Measurements from ENCODE around the gene GPHB5. TPM values are rescaled to one million over a fixed set of nuclear protein-coding genes. Genes with fewer than 3 reads are reported as not detected.
"Not testable (repeated sequence)": the region's sequence is repeated elsewhere in the genome, so short reads cannot be mapped to it uniquely, and the experiment has no call there.

The GPHB5 gene
- total RNA-seq, 4 donors from 2014 or later = not detected

GRCh38 chr14:63326840-63327239 lies 8.1 kb upstream of the GPHB5 start:
- Histone ChIP-seq H3K4me3 (no peak overlapping the region), H3K36me3 (no peaks in the 10 kb centered on the region), H3K9me3 (no peaks in the 10 kb centered on the region), H3K4me1 (no peaks in the 10 kb centered on the region), H3K27me3 (no peaks in the 10 kb centered on the region), H3K27ac (no peak overlapping the region)
- 83 to 91% methylated on average over 5 of the region's 5 CpGs for WGBS, 2 donors
- no peak for DNase-seq
- TF ChIP-seq POLR2A (IDR thresholded peaks at IDR 0.05) = no peak
- no peak for TF ChIP-seq CTCF (IDR thresholded peaks at IDR 0.05)
- intact Hi-C loops (cut with DNase I) = no loop called here

GRCh38 chr14:63322897-63323573 lies 4.3 kb upstream of the GPHB5 start:
- intact Hi-C loops (cut with DNase I) = no loop called here
- H3K9me3 ChIP-seq = no peaks in the 10 kb centered on the region

GRCh38 chr14:63322472-63322871 lies 3.7 kb upstream of the GPHB5 start:
- no peaks in the 10 kb centered on the region for H3K4me1 ChIP-seq
- H3K36me3 ChIP-seq = no peaks in the 10 kb centered on the region
- no peak overlapping the region for H3K4me3 ChIP-seq
- intact Hi-C loops (cut with DNase I) = no loop called here
- H3K27ac ChIP-seq = no peak overlapping the region
- WGBS, 2 donors = 90% methylated on average over 1 of the region's 1 CpG
- H3K9me3 ChIP-seq = no peaks in the 10 kb centered on the region
- DNase-seq = no peak
- no peaks in the 10 kb centered on the region for H3K27me3 ChIP-seq
- TF ChIP-seq POLR2A (IDR thresholded peaks at IDR 0.05) (no peak), CTCF (IDR thresholded peaks at IDR 0.05) (no peak)

More at GRCh38 chr14:63322897-63323573, 4.3 kb upstream of the GPHB5 start:
- no peak overlapping the region for H3K4me3 ChIP-seq
- H3K27ac ChIP-seq = no peak overlapping the region
- no peaks in the 10 kb centered on the region for H3K27me3 ChIP-seq
- no peaks in the 10 kb centered on the region for H3K4me1 ChIP-seq
- DNase-seq = no peak
- 45 to 64% methylated on average over 9 of the region's 9 CpGs for WGBS, 2 donors
- H3K36me3 ChIP-seq = no peaks in the 10 kb centered on the region
- TF ChIP-seq POLR2A (IDR thresholded peaks at IDR 0.05) (no peak), CTCF (IDR thresholded peaks at IDR 0.05) (no peak)

GRCh38 chr14:63308723-63309317 lies 9.9 kb downstream of the GPHB5 start:
- peak in 3 of 6 experiments; percentile 31 to 44 (median 35) for TF ChIP-seq CTCF (IDR thresholded peaks at IDR 0.05)
- no peak for TF ChIP-seq POLR2A (IDR thresholded peaks at IDR 0.05)
- Histone ChIP-seq H3K27ac (no peak overlapping the region), H3K4me3 (no peak overlapping the region), H3K27me3 (no peaks in the 10 kb centered on the region), H3K4me1 (no peaks in the 10 kb centered on the region), H3K9me3 (no peaks in the 10 kb centered on the region), H3K36me3 (no peaks in the 10 kb centered on the region)
- WGBS, 2 donors = 52% methylated on average over 7 of the region's 7 CpGs
- intact Hi-C loops (cut with DNase I) = no loop called here
- DNase-seq = no peak

- H3K36me3 ChIP-seq; H3K4me1 ChIP-seq; H3K4me3 ChIP-seq; H3K27ac ChIP-seq; H3K9me3 ChIP-seq; intact Hi-C loops (cut with DNase I); H3K27me3 ChIP-seq; DNase-seq: not testable (repeated sequence)
- 79 to 83% methylated on average over 5 of the region's 5 CpGs for WGBS, 2 donors
Observed at GRCh38 chr14:63304429-63304828, 14.3 kb downstream of the GPHB5 start.

All from esophagus squamous epithelium (tissue), 5 donors.